Retinal pigment epithelial cell (primary cell): ENCODE results near the gene RSU1.

Experiments used
- DNase-seq: peaks from one replicate; pipeline ENCODE4 v3.0.0-alpha.2; 2010; ENCODE audit warnings: low read depth
- H3K4me3 ChIP-seq: 2 replicates; pipeline ENCODE4 v1.5.1; 2011; ENCODE audit warnings: mild to moderate bottlenecking, low read length, control low read depth, moderate library complexity
- TF ChIP-seq, protein P1 (sequence below): conservative IDR thresholded peaks from 2 replicates; pipeline ENCODE4 v1.5.1; 2011; ENCODE audit warnings: low read depth, low read length, control low read depth, inconsistent platforms

The RSU1 gene

DNA sequence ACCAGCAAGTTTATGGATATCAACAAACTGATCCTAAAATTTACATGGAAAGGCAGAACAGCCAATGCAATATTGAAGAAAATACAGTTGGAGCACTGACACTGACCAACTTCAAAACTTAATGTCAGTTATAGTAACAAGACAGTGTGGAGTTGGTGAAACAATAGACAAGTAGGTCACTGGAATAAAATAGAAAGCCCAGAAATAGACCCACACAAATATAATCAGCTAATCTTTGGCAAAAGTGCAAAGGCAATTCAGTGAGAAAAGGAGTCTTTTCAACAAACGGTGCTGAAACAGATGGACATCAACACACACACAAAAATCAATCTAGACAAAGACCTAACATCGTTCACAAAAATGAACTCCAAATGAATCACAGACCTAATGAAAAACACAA is 13.8 kb downstream of the RSU1 start:
- TF ChIP-seq, protein P1, sequence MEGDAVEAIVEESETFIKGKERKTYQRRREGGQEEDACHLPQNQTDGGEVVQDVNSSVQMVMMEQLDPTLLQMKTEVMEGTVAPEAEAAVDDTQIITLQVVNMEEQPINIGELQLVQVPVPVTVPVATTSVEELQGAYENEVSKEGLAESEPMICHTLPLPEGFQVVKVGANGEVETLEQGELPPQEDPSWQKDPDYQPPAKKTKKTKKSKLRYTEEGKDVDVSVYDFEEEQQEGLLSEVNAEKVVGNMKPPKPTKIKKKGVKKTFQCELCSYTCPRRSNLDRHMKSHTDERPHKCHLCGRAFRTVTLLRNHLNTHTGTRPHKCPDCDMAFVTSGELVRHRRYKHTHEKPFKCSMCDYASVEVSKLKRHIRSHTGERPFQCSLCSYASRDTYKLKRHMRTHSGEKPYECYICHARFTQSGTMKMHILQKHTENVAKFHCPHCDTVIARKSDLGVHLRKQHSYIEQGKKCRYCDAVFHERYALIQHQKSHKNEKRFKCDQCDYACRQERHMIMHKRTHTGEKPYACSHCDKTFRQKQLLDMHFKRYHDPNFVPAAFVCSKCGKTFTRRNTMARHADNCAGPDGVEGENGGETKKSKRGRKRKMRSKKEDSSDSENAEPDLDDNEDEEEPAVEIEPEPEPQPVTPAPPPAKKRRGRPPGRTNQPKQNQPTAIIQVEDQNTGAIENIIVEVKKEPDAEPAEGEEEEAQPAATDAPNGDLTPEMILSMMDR: no peak
- no peak for DNase-seq
- no peak overlapping the region for H3K4me3 ChIP-seq

DNA sequence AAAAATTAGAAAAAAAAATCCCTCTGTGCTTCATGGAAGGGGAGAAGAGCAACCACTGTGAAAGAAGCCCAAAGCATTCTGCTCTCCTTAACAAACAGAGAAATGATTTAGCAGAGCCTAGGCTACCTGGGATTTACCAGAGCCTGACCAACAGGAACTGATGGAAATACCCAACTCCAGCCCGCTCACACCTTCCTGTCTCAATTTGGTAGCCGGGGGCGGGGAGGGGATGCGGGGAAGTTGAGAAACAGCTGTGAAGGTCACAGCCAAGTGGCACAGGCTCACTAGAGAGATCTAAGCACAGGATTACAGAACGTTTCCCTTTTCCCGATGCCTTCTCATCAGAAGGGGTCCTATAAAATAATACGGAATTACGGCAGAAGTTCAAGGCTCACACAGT is 17.6 kb downstream of the RSU1 start:
- no peak overlapping the region for H3K4me3 ChIP-seq
- no peak for DNase-seq
- TF ChIP-seq, protein P1: no peak

DNA sequence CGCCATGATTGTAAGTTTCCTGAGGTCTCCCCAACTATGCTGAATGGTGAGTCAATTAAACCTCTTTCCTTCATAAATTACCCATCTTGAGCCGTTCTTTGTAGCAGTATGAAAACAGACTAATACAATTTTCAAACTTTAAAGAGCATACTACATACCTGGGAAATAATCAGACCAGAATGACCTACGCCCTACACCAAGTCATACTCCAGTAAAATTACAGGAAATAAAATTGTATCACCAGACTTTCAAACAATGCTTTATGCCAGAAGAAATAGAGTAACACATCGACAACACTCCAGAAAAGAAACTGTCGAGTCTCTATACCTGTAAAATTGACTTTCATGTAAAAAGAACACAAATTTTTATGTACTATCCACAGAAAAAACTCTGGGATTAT is 18.7 kb downstream of the RSU1 start:
- no peak overlapping the region for H3K4me3 ChIP-seq
- no peak for DNase-seq
- TF ChIP-seq, protein P1: no peak

- no peak overlapping the region for H3K4me3 ChIP-seq
- TF ChIP-seq, protein P1: no peak
- no peak for DNase-seq
Measured at GRCh38 chr10:16795410-16796073, 21.7 kb downstream of the RSU1 start.

DNA sequence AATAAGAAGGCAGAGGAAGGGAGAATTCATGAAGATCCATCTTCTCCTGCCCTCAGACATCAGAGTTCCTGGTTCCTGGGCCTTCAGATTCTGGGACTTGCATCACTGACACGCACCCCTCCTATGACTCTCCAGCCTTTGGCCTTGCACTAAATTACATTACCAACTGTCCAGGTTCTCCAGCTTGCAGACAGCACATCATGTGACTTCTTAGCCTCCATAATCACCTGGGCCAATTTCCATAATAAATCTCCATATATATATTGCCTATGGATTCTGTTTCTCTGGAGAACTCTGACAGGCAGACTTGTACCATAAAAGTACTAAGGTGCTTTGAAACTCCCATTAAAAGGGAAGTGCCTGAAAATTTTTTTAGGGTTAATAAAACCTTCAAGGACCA is 23.2 kb downstream of the RSU1 start:
- H3K4me3 ChIP-seq: no peak overlapping the region
- no peak for DNase-seq
- TF ChIP-seq, protein P1: no peak

DNA sequence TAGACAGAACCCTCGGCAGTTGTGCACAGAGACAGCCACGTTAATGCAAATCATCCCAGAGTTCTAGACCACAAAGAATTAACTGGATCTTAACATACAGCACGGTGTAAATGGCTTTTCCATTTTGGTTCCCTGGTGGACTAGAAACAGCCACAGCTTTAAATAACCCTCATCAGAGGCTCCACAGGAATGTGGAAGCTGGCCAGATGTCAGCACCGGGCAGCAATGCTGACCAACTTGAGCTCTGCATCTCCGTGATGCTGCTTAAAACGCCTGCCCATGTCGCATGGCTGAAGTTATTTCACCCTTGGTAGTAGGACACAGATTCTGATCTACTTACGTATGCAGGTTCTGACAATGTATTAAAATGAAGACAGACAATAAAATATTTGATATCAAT is 24.5 kb downstream of the RSU1 start:
- DNase-seq: peak; percentile 56
- H3K4me3 ChIP-seq: no peak overlapping the region
- TF ChIP-seq, protein P1: no peak

DNA sequence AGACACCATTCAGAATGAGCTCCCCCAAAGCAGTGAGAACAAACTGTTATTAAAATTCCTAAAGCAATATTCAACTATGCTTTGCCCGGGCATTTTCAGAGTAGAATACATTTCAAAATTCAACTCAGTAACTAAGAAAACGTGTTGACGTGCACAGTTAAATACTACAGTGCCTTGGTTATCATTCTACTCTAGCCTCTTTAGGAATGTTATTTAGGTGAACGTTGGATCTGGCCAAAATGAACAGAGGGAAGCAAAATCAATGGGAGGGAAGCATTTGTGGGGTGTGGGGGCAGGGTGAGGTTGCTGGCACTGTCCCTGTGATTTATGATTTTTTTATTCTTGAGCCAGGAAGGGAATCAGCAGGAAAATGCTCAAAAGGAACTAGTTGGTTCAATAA is 27.5 kb downstream of the RSU1 start:
- TF ChIP-seq, protein P1: no peak
- DNase-seq: no peak
- no peak overlapping the region for H3K4me3 ChIP-seq
